Thyroid gland (tissue), 4 donors: ENCODE results near the gene MYLK4.

Source experiments
- CTCF ChIP-seq, 6 experiments: fragments of 200-600 bp in 3 of 6; fragments of 450-650 bp in 3 of 6; sonication (generic) in 3 of 6; IDR thresholded peaks; one replicate each; pipeline ENCODE4 v1.5.1; 2016 to 2019; ENCODE audit warnings: antibody characterized with exemption in 6 of 6, mild to moderate bottlenecking in 2 of 6, inconsistent platforms in 1 of 6, moderate library complexity in 1 of 6
- POLR2A ChIP-seq, 2 donors: fragments of 450-650 bp; IDR thresholded peaks; one replicate each; pipeline ENCODE4 v1.6.1; 2017; ENCODE audit warnings: antibody characterized with exemption in 2 of 2, mild to moderate bottlenecking in 2 of 2, moderate library complexity in 1 of 2

- no peak for TF ChIP-seq CTCF (IDR thresholded peaks at IDR 0.05)
- TF ChIP-seq POLR2A (IDR thresholded peaks at IDR 0.05): no peak
Measured at GRCh38 chr6:2730353-2731107, 20.2 kb downstream of the MYLK4 start.
